ENCODE data around the gene KIAA1958. TPM values are rescaled to one million over a fixed set of nuclear protein-coding genes. Genes with fewer than 3 reads are reported as not detected.

The KIAA1958 gene
- total RNA-seq, 1 donor from 2014 or later: 3.9 TPM

Other genes with a start within 250 kb of the KIAA1958 start
- gene PTBP3, start 153.2 kb upstream of the KIAA1958 start, total RNA-seq: 13.7 TPM
- gene HSDL2, start 106.7 kb upstream of the KIAA1958 start, total RNA-seq: 292 TPM
- gene INIP, start 231.3 kb downstream of the KIAA1958 start, total RNA-seq: 14.3 TPM